Stomach (tissue), 4 donors: ENCODE measurements around the gene FLRT1.

Experiments
- CTCF ChIP-seq, 7 experiments: fragments of 450-650 bp in 4 of 7; fragments of 200-600 bp in 3 of 7; sonication (generic) in 3 of 7; IDR thresholded peaks; one replicate each; pipeline ENCODE4 v1.5.1; 2016 to 2019; ENCODE audit warnings: antibody characterized with exemption in 7 of 7, control low read depth in 2 of 7, mild to moderate bottlenecking in 1 of 7
- EP300 ChIP-seq: sonication (generic); formaldehyde crosslinking; IDR thresholded peaks from one replicate; pipeline ENCODE4 v1.6.1; 2017; ENCODE audit warnings: antibody characterized with exemption
- POLR2A ChIP-seq, 4 donors: fragments of 450-650 bp; IDR thresholded peaks; one replicate each; pipeline ENCODE4 v1.6.1; 2016; ENCODE audit warnings: antibody characterized with exemption in 4 of 4, control low read depth in 2 of 4, mild to moderate bottlenecking in 1 of 4, moderate library complexity in 1 of 4
- POLR2AphosphoS5 ChIP-seq, 3 donors: sonication (generic); formaldehyde crosslinking; IDR thresholded peaks; one replicate each; pipeline ENCODE4 v1.6.1; 2016; ENCODE audit warnings: antibody characterized with exemption in 3 of 3

GRCh38 chr11:64004590-64004984, 31.1 kb upstream of the FLRT1 start:
- TF ChIP-seq POLR2AphosphoS5 (IDR thresholded peaks at IDR 0.05) (no peak), CTCF (IDR thresholded peaks at IDR 0.05) (no peak), EP300 (no peak), POLR2A (IDR thresholded peaks at IDR 0.05) (no peak)
